ENCODE data around the gene C13orf46. TPM values are rescaled to one million over a fixed set of nuclear protein-coding genes. Genes with fewer than 3 reads are reported as not detected.

Gene C13orf46
- total RNA-seq, 3 donors from 2014 or later: 1.3 to 1.8 (median 1.6) TPM

- ATAC-seq (no peak), DNase-seq (no peak)
- H3K4me1 ChIP-seq (ENCODE audit: low read depth): no peaks in the 10 kb centered on the region
- intact Hi-C loops (cut with DNase I, micrococcal nuclease): no loop called here
- H3K9me3 ChIP-seq: no peaks in the 10 kb centered on the region
- H3K36me3 ChIP-seq (ENCODE audit: low read depth): no peaks in the 10 kb centered on the region
- H3K4me3 ChIP-seq: no peak overlapping the region
- no peak for TF ChIP-seq CTCF (IDR thresholded peaks at IDR 0.05)
These were observed 45.5 kb upstream of the C13orf46 start for GRCh38 chr13:114019367-114019766.

- H3K36me3 ChIP-seq (ENCODE audit: low read depth): no peaks in the 10 kb centered on the region
- no peak overlapping the region for H3K4me3 ChIP-seq
- DNase-seq: no peak
- intact Hi-C loops (cut with DNase I, micrococcal nuclease): no loop called here
- ATAC-seq: no peak
- no peak for TF ChIP-seq CTCF (IDR thresholded peaks at IDR 0.05)
- H3K9me3 ChIP-seq: no peaks in the 10 kb centered on the region
- no peaks in the 10 kb centered on the region for H3K4me1 ChIP-seq (ENCODE audit: low read depth)
These were observed 44.7 kb upstream of the C13orf46 start for GRCh38 chr13:114018461-114019055.

- Histone ChIP-seq H3K36me3 (ENCODE audit: low read depth) (no peaks in the 10 kb centered on the region), H3K4me3 (no peak overlapping the region), H3K4me1 (ENCODE audit: low read depth) (no peaks in the 10 kb centered on the region), H3K9me3 (no peaks in the 10 kb centered on the region)
- TF ChIP-seq CTCF (IDR thresholded peaks at IDR 0.05): no peak
- DNase-seq (no peak), ATAC-seq (no peak)
- intact Hi-C loops (cut with DNase I, micrococcal nuclease): no loop called here
These were observed 44.1 kb upstream of the C13orf46 start for GRCh38 chr13:114017966-114018365.

- intact Hi-C loops (cut with DNase I, micrococcal nuclease): no loop called here
- Histone ChIP-seq H3K9me3 (no peaks in the 10 kb centered on the region), H3K36me3 (ENCODE audit: low read depth) (no peaks in the 10 kb centered on the region), H3K4me1 (ENCODE audit: low read depth) (no peaks in the 10 kb centered on the region), H3K4me3 (no peak overlapping the region)
- no peak for DNase-seq
- ATAC-seq: no peak
- no peak for TF ChIP-seq CTCF (IDR thresholded peaks at IDR 0.05)
These were observed 43.3 kb upstream of the C13orf46 start for GRCh38 chr13:114017028-114017630.

- H3K4me1 ChIP-seq (ENCODE audit: low read depth): no peaks in the 10 kb centered on the region
- no peaks in the 10 kb centered on the region for H3K9me3 ChIP-seq
- ATAC-seq (no peak), DNase-seq (peak in 1 of 3 donors; percentile 42)
- H3K4me3 ChIP-seq: no peak overlapping the region
- intact Hi-C loops (cut with DNase I, micrococcal nuclease): no loop called here
- H3K36me3 ChIP-seq (ENCODE audit: low read depth): no peaks in the 10 kb centered on the region
- no peak for TF ChIP-seq CTCF (IDR thresholded peaks at IDR 0.05)
These were observed 42.6 kb upstream of the C13orf46 start for GRCh38 chr13:114016321-114017027.

Measured in mucosa of descending colon (tissue), 3 donors.